ENCODE data around the gene KIF26B. TPM values are rescaled to one million over a fixed set of nuclear protein-coding genes. Genes with fewer than 3 reads are reported as not detected.

The KIF26B gene
- total and polyA plus RNA-seq, 2 of the 4 experiments (the other 2 are of a cell fraction): 0.53 to 0.54 TPM

DNA sequence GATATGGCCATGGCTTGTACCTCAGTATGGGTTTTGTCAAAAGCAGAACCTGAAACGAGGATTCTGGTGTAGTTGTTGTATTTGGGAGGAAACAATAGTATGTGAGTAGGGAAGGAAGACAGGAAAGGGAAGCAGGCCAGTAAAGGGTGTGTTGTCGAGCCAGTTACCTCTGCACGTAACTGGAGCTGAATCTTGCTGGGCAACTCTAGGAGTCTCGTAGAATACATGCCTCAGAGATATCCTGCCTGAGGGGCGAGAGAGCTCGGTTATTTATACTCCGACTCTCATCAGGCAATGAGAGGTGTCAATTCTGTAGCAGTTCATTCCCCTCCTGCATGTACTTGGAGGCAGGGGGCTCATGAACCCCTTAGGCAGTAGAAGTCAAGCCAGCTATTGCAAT, 45.9 kb upstream of the KIF26B start:
- H4K91ac ChIP-seq (ENCODE audit: insufficient read depth, low read depth, low read length): no peak overlapping the region
- H3K4me3 ChIP-seq (ENCODE audit: insufficient read depth, low read depth, low read length): no peak overlapping the region
- ChIA-PET POLR2A (ENCODE audit: unreplicated experiment) (interaction anchor here (0.5 kb wide), 1 partner anchor 137 kb away, joined by 5 read pairs; no protein-coding TSS in a partner anchor), CTCF (no interaction called here)
- H2BK5ac ChIP-seq (ENCODE audit: low read depth, low read length, poor library complexity, severe bottlenecking): no peak overlapping the region
- dilution Hi-C loops (cut with HindIII; ENCODE audit: low sequenced_read_pairs, unreplicated experiment) (no loop called here), intact Hi-C loops (cut with micrococcal nuclease) (no loop called here), in situ Hi-C loops (cut with MboI; ENCODE audit: low sequenced_read_pairs) (no loop called here)
- no peak for ATAC-seq (ENCODE audit: low read depth)
- no peaks in the 10 kb centered on the region for H3K9me1 ChIP-seq (ENCODE audit: insufficient read depth, low read length)
- 75% methylated on average over 4 of the region's 7 CpGs; no CpG with 5 or more reads in 1 of the 2 experiments for WGBS, 2 experiments (ENCODE audit: extremely low coverage in 2 of 2, insufficient read length in 1 of 2)
- H4K5ac ChIP-seq (ENCODE audit: low read depth, low read length): no peak overlapping the region
- H3K4ac ChIP-seq (ENCODE audit: low read depth, low read length): no peak overlapping the region
- H4K20me1 ChIP-seq (ENCODE audit: insufficient read depth, low read length): no peaks in the 10 kb centered on the region
- no TSS peak for BruUV-seq (replicated peaks)
- H3K27me3 ChIP-seq (ENCODE audit: control insufficient read depth, insufficient read depth, low read length): no peaks in the 10 kb centered on the region; the same call in 1 of the 2 replicates
- H3K18ac ChIP-seq (ENCODE audit: low read depth, low read length): no peak overlapping the region
- no peaks in the 10 kb centered on the region for H3K36me3 ChIP-seq (ENCODE audit: control insufficient read depth, insufficient read depth, low read length)
- no peak overlapping the region for H3K27ac ChIP-seq (ENCODE audit: insufficient read depth, low read length)
- no peak overlapping the region for H3K9ac ChIP-seq (ENCODE audit: low read depth, low read length)
- H3K4me1 ChIP-seq (ENCODE audit: control insufficient read depth, insufficient read depth, low read length): no peaks in the 10 kb centered on the region
- H2AK9ac ChIP-seq (replicated peaks; ENCODE audit: low read depth, low read length, poor library complexity): no peak overlapping the region
- H3K4me2 ChIP-seq (ENCODE audit: low read depth, low read length): no peak overlapping the region
- no peak overlapping the region for H2AK5ac ChIP-seq (ENCODE audit: low read depth, low read length)
- H3K56ac ChIP-seq (ENCODE audit: extremely low read depth, insufficient read depth, low read length): no peak overlapping the region
- no peak overlapping the region for H2BK15ac ChIP-seq (ENCODE audit: low read depth, low read length)
- no peaks in the 10 kb centered on the region for H3K79me1 ChIP-seq (ENCODE audit: low read depth in 1 of 2, low read length in 2 of 2)
- H2AFZ ChIP-seq (replicated peaks; ENCODE audit: low read length, poor library complexity): no peak overlapping the region
- H4K8ac ChIP-seq (ENCODE audit: low read depth in 2 of 2, low read length in 2 of 2): no peak overlapping the region
- no peak overlapping the region for H3K23ac ChIP-seq (ENCODE audit: low read depth, low read length)
- no peak for DNase-seq
- TF ChIP-seq FOS (IDR thresholded peaks at IDR 0.05; ENCODE audit: low read depth, low read length) (no peak), MAZ (IDR thresholded peaks at IDR 0.05; ENCODE audit: borderline replicate concordance, low read depth, low read length) (no peak), NFE2L2 (IDR thresholded peaks at IDR 0.05; ENCODE audit: low read depth, low read length) (no peak), SMC3 (IDR thresholded peaks at IDR 0.05; ENCODE audit: low read depth, low read length) (no peak), CEBPB (IDR thresholded peaks at IDR 0.05; ENCODE audit: low read depth, low read length) (no peak), RCOR1 (IDR thresholded peaks at IDR 0.05; ENCODE audit: insufficient replicate concordance, low read length) (no peak), RAD21 (IDR thresholded peaks at IDR 0.05; ENCODE audit: low read length) (no peak), CHD1 (IDR thresholded peaks at IDR 0.05; ENCODE audit: low read depth, low read length) (no peak), POLR2A (IDR thresholded peaks at IDR 0.05; ENCODE audit: low read depth, low read length) (no peak), RFX5 (IDR thresholded peaks at IDR 0.05; ENCODE audit: low read depth, low read length) (no peak)
- TF ChIP-seq, protein P1, sequence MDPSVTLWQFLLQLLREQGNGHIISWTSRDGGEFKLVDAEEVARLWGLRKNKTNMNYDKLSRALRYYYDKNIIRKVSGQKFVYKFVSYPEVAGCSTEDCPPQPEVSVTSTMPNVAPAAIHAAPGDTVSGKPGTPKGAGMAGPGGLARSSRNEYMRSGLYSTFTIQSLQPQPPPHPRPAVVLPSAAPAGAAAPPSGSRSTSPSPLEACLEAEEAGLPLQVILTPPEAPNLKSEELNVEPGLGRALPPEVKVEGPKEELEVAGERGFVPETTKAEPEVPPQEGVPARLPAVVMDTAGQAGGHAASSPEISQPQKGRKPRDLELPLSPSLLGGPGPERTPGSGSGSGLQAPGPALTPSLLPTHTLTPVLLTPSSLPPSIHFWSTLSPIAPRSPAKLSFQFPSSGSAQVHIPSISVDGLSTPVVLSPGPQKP (IDR thresholded peaks at IDR 0.05; ENCODE audit: borderline replicate concordance, low read depth, low read length): no peak
- TF ChIP-seq, protein P2, sequence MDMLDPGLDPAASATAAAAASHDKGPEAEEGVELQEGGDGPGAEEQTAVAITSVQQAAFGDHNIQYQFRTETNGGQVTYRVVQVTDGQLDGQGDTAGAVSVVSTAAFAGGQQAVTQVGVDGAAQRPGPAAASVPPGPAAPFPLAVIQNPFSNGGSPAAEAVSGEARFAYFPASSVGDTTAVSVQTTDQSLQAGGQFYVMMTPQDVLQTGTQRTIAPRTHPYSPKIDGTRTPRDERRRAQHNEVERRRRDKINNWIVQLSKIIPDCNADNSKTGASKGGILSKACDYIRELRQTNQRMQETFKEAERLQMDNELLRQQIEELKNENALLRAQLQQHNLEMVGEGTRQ (IDR thresholded peaks at IDR 0.05; ENCODE audit: low read depth, low read length): no peak
- TF ChIP-seq, protein P3, sequence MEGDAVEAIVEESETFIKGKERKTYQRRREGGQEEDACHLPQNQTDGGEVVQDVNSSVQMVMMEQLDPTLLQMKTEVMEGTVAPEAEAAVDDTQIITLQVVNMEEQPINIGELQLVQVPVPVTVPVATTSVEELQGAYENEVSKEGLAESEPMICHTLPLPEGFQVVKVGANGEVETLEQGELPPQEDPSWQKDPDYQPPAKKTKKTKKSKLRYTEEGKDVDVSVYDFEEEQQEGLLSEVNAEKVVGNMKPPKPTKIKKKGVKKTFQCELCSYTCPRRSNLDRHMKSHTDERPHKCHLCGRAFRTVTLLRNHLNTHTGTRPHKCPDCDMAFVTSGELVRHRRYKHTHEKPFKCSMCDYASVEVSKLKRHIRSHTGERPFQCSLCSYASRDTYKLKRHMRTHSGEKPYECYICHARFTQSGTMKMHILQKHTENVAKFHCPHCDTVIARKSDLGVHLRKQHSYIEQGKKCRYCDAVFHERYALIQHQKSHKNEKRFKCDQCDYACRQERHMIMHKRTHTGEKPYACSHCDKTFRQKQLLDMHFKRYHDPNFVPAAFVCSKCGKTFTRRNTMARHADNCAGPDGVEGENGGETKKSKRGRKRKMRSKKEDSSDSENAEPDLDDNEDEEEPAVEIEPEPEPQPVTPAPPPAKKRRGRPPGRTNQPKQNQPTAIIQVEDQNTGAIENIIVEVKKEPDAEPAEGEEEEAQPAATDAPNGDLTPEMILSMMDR (conservative IDR thresholded peaks at IDR 0.05; ENCODE audit: low read depth, low read length): no peak
- no peak overlapping the region for H3K14ac ChIP-seq (replicated peaks; ENCODE audit: low read depth, low read length)
- H2BK120ac ChIP-seq (ENCODE audit: low read depth, low read length): no peak overlapping the region
- H2BK20ac ChIP-seq (ENCODE audit: low read depth, low read length): no peak overlapping the region
- no peaks in the 10 kb centered on the region for H3K9me3 ChIP-seq (ENCODE audit: control insufficient read depth, insufficient read depth, low read length)

Measured in IMR-90 (cell line).